ENCODE results near the gene MBP.

The MBP gene

GRCh38 chr18:76958692-76959341 is 173.8 kb downstream of the MBP start:
- no peak for TF ChIP-seq CTCF (IDR thresholded peaks at IDR 0.05; ENCODE audit: insufficient read depth, low read length)
- TF ChIP-seq GABPA (IDR thresholded peaks at IDR 0.05; ENCODE audit: low read depth): no peak
- no peak for TF ChIP-seq SPI1 (IDR thresholded peaks at IDR 0.05; ENCODE audit: borderline replicate concordance, low read depth)
- TF ChIP-seq POLR2AphosphoS5 (IDR thresholded peaks at IDR 0.05; ENCODE audit: low read depth): no peak
- no peak for TF ChIP-seq REST (IDR thresholded peaks at IDR 0.05; ENCODE audit: insufficient replicate concordance, low read depth)
- Histone ChIP-seq H3K4me3 (replicated peaks; ENCODE audit: insufficient read depth, low read length) (no peak overlapping the region), H3K27ac (replicated peaks) (no peak overlapping the region), H3K27me3 (ENCODE audit: insufficient read depth, poor library complexity, severe bottlenecking) (no peaks in the 10 kb centered on the region)
- DNase-seq (ENCODE audit: low read depth in 1 of 2, low spot score in 1 of 2): no peak

GRCh38 chr18:76957384-76958355 is 174.9 kb downstream of the MBP start:
- H3K4me3 ChIP-seq (replicated peaks; ENCODE audit: insufficient read depth, low read length): no peak overlapping the region
- no peak overlapping the region for H3K27ac ChIP-seq (replicated peaks)
- peak in 1 of 2 experiments; percentile 18 for DNase-seq (ENCODE audit: low read depth in 1 of 2, low spot score in 1 of 2)
- no peak for TF ChIP-seq GABPA (IDR thresholded peaks at IDR 0.05; ENCODE audit: low read depth)
- TF ChIP-seq POLR2AphosphoS5 (IDR thresholded peaks at IDR 0.05; ENCODE audit: low read depth): no peak
- no peak for TF ChIP-seq CTCF (IDR thresholded peaks at IDR 0.05; ENCODE audit: insufficient read depth, low read length)
- no peak for TF ChIP-seq SPI1 (IDR thresholded peaks at IDR 0.05; ENCODE audit: borderline replicate concordance, low read depth)
- TF ChIP-seq REST (IDR thresholded peaks at IDR 0.05; ENCODE audit: insufficient replicate concordance, low read depth): no peak
- H3K27me3 ChIP-seq (ENCODE audit: insufficient read depth, poor library complexity, severe bottlenecking): no peaks in the 10 kb centered on the region

GRCh38 chr18:76956648-76957047 is 175.9 kb downstream of the MBP start:
- Histone ChIP-seq H3K4me3 (replicated peaks; ENCODE audit: insufficient read depth, low read length) (no peak overlapping the region), H3K27me3 (ENCODE audit: insufficient read depth, poor library complexity, severe bottlenecking) (no peaks in the 10 kb centered on the region), H3K27ac (replicated peaks) (no peak overlapping the region)
- no peak for DNase-seq (ENCODE audit: low read depth in 1 of 2, low spot score in 1 of 2)
- no peak for TF ChIP-seq POLR2AphosphoS5 (IDR thresholded peaks at IDR 0.05; ENCODE audit: low read depth)
- no peak for TF ChIP-seq CTCF (IDR thresholded peaks at IDR 0.05; ENCODE audit: insufficient read depth, low read length)
- TF ChIP-seq REST (IDR thresholded peaks at IDR 0.05; ENCODE audit: insufficient replicate concordance, low read depth): no peak
- no peak for TF ChIP-seq SPI1 (IDR thresholded peaks at IDR 0.05; ENCODE audit: borderline replicate concordance, low read depth)
- no peak for TF ChIP-seq GABPA (IDR thresholded peaks at IDR 0.05; ENCODE audit: low read depth)

Data from HL-60 (cell line).